HEK293 (cell line): ENCODE measurements around the gene ATP2C1.

Source experiments
- CTCF ChIA-PET: fragments of 350-600 bp; formaldehyde crosslinking; extraction: SDS; loops from one replicate; lab custom pipeline; 2021; ENCODE audit warnings: antibody characterized with exemption; lab: Yijun Ruan, JAX
- POLR2A ChIA-PET: fragments of 300-600 bp; formaldehyde crosslinking; extraction: SDS; loops from one replicate; lab custom pipeline; 2020; ENCODE audit warnings: antibody characterized with exemption, inconsistent platforms; lab: Yijun Ruan, JAX
- H3K27ac ChIP-seq: fragments of 200-500 bp; sonication (Bioruptor generic); 2 replicates; pipeline ENCODE4 v1.5.1; 2014; ENCODE audit warnings: low read depth, low read length, control low read depth, inconsistent platforms; ENCODE audit errors: extremely low read depth
- H3K36me3 ChIP-seq, 2 experiments: fragments of 200-500 bp in 1 of 2; sonication (Bioruptor generic) in 1 of 2; 1 replicate in 1 of 2; 2 replicates in 1 of 2; pipeline ENCODE4 v1.5.1; 2014 to 2017; ENCODE audit warnings: inconsistent platforms in 2 of 2, low read length in 2 of 2; ENCODE audit not compliant: control insufficient read depth in 2 of 2, insufficient read depth in 1 of 2
- H3K4me1 ChIP-seq: fragments of 200-500 bp; sonication (Bioruptor generic); 2 replicates; pipeline ENCODE4 v1.5.1; 2014; ENCODE audit warnings: mild to moderate bottlenecking, low read length, inconsistent platforms; ENCODE audit not compliant: control insufficient read depth, insufficient read depth
- H3K4me3 ChIP-seq: 2 replicates; pipeline ENCODE4 v1.5.1; 2011; ENCODE audit warnings: low read depth, mild to moderate bottlenecking, control low read depth, low read length, moderate library complexity
- H3K9me3 ChIP-seq: fragments of 200-500 bp; sonication (Bioruptor generic); 2 replicates; pipeline ENCODE4 v1.5.1; 2014; ENCODE audit warnings: low read depth, low read length, inconsistent platforms; ENCODE audit not compliant: control insufficient read depth, insufficient read depth
- BCL6B ChIP-seq: fragments of 450-650 bp; formaldehyde crosslinking; IDR thresholded peaks from 2 replicates; pipeline ENCODE4 v1.5.1; 2017; ENCODE audit warnings: missing biosample characterization, missing genetic modification characterization
- HOXD13 ChIP-seq: sonication (generic); formaldehyde crosslinking; IDR thresholded peaks from 2 replicates; pipeline ENCODE4 v1.8.0; 2022; ENCODE audit warnings: missing genetic modification reagents, borderline replicate concordance
- INSM2 ChIP-seq: fragments of 450-650 bp; formaldehyde crosslinking; IDR thresholded peaks from 2 replicates; pipeline ENCODE4 v1.5.1; 2016; ENCODE audit warnings: missing biosample characterization, missing genetic modification characterization
- KLF17 ChIP-seq: fragments of 450-650 bp; formaldehyde crosslinking; IDR thresholded peaks from 2 replicates; pipeline ENCODE4 v1.5.1; 2016; ENCODE audit warnings: missing biosample characterization, missing genetic modification characterization
- REPIN1 ChIP-seq: fragments of 450-650 bp; formaldehyde crosslinking; IDR thresholded peaks from 2 replicates; pipeline ENCODE4 v1.5.1; 2017; ENCODE audit warnings: missing biosample characterization, missing genetic modification characterization, low read depth
- ZBTB7A ChIP-seq: fragments of 450-650 bp; formaldehyde crosslinking; IDR thresholded peaks from 2 replicates; pipeline ENCODE4 v1.5.1; 2016; ENCODE audit warnings: low read depth, missing biosample characterization, missing genetic modification characterization
- ZNF146 ChIP-seq: fragments of 450-650 bp; formaldehyde crosslinking; IDR thresholded peaks from 2 replicates; pipeline ENCODE4 v1.5.1; 2016; ENCODE audit warnings: missing biosample characterization, missing genetic modification characterization
- ZNF24 ChIP-seq: fragments of 450-650 bp; formaldehyde crosslinking; IDR thresholded peaks from 2 replicates; pipeline ENCODE4 v1.5.1; 2016; ENCODE audit warnings: missing biosample characterization, missing genetic modification characterization
- ZNF280C ChIP-seq: fragments of 450-650 bp; formaldehyde crosslinking; IDR thresholded peaks from 2 replicates; pipeline ENCODE4 v1.5.1; 2016; ENCODE audit warnings: missing biosample characterization, missing genetic modification characterization
- ZNF292 ChIP-seq: fragments of 450-650 bp; formaldehyde crosslinking; IDR thresholded peaks from 2 replicates; pipeline ENCODE4 v1.5.1; 2016; ENCODE audit warnings: low read depth, missing biosample characterization, missing genetic modification characterization, borderline replicate concordance
- ZNF302 ChIP-seq: fragments of 450-650 bp; formaldehyde crosslinking; IDR thresholded peaks from 2 replicates; pipeline ENCODE4 v1.5.1; 2016; ENCODE audit warnings: missing biosample characterization, missing genetic modification characterization, low read depth
- ZNF341 ChIP-seq: fragments of 450-650 bp; formaldehyde crosslinking; IDR thresholded peaks from 2 replicates; pipeline ENCODE4; 2016; ENCODE audit warnings: low read depth, missing biosample characterization, missing genetic modification characterization
- ZNF350 ChIP-seq: fragments of 450-650 bp; formaldehyde crosslinking; IDR thresholded peaks from 2 replicates; pipeline ENCODE4 v1.5.0; 2017; ENCODE audit warnings: missing biosample characterization, mild to moderate bottlenecking, missing genetic modification characterization
- ZNF398 ChIP-seq: fragments of 450-650 bp; formaldehyde crosslinking; IDR thresholded peaks from 2 replicates; pipeline ENCODE4 v1.5.1; 2017; ENCODE audit warnings: missing biosample characterization, missing genetic modification characterization
- ZNF426 ChIP-seq: fragments of 450-650 bp; formaldehyde crosslinking; IDR thresholded peaks from 2 replicates; pipeline ENCODE4 v1.5.1; 2017; ENCODE audit warnings: missing biosample characterization, missing genetic modification characterization, mild to moderate bottlenecking, inconsistent platforms, moderate library complexity
- ZNF510 ChIP-seq: fragments of 450-650 bp; formaldehyde crosslinking; IDR thresholded peaks from 2 replicates; pipeline ENCODE4 v1.5.1; 2018; ENCODE audit warnings: mild to moderate bottlenecking, missing genetic modification characterization, missing biosample characterization; ENCODE audit not compliant: insufficient replicate concordance
- ZNF549 ChIP-seq: fragments of 450-650 bp; IDR thresholded peaks from 2 replicates; pipeline ENCODE4 v1.5.1; 2018; ENCODE audit warnings: missing biosample characterization, missing genetic modification characterization, mild to moderate bottlenecking, inconsistent platforms, moderate library complexity
- ZNF558 ChIP-seq: fragments of 450-650 bp; formaldehyde crosslinking; IDR thresholded peaks from 2 replicates; pipeline ENCODE4 v1.5.1; 2016; ENCODE audit warnings: missing biosample characterization, missing genetic modification characterization
- ZNF580 ChIP-seq: fragments of 450-650 bp; formaldehyde crosslinking; IDR thresholded peaks from 2 replicates; pipeline ENCODE4 v1.5.1; 2016; ENCODE audit warnings: missing biosample characterization, missing genetic modification characterization
- ZNF585B ChIP-seq: fragments of 450-650 bp; formaldehyde crosslinking; IDR thresholded peaks from 2 replicates; pipeline ENCODE4 v1.5.1; 2016; ENCODE audit warnings: missing biosample characterization, missing genetic modification characterization
- ZNF621 ChIP-seq: fragments of 450-650 bp; formaldehyde crosslinking; IDR thresholded peaks from 2 replicates; pipeline ENCODE4 v1.5.1; 2017; ENCODE audit warnings: missing biosample characterization, missing genetic modification characterization
- ZNF623 ChIP-seq: fragments of 450-650 bp; formaldehyde crosslinking; IDR thresholded peaks from 2 replicates; pipeline ENCODE4 v1.5.1; 2016; ENCODE audit warnings: missing biosample characterization, missing genetic modification characterization
- ZNF792 ChIP-seq: fragments of 450-650 bp; formaldehyde crosslinking; IDR thresholded peaks from 2 replicates; pipeline ENCODE4 v1.5.1; 2016; ENCODE audit warnings: missing biosample characterization, missing genetic modification characterization
- ZNF830 ChIP-seq: fragments of 450-650 bp; IDR thresholded peaks from 2 replicates; pipeline ENCODE4 v1.5.0; 2018; ENCODE audit warnings: missing biosample characterization, missing genetic modification characterization, low read depth, mild to moderate bottlenecking, moderate library complexity
- ZNF837 ChIP-seq: fragments of 450-650 bp; formaldehyde crosslinking; IDR thresholded peaks from 2 replicates; pipeline ENCODE4 v1.5.1; 2016; ENCODE audit warnings: missing biosample characterization, missing genetic modification characterization

The ATP2C1 gene

GRCh38 chr3:130866327-130866726 lies 27.6 kb upstream of the ATP2C1 start:
- Histone ChIP-seq H3K27ac (no peak overlapping the region), H3K9me3 (no peaks in the 10 kb centered on the region), H3K36me3 (no peaks in the 10 kb centered on the region), H3K4me3 (no peak overlapping the region), H3K4me1 (no peaks in the 10 kb centered on the region)
- no peak for TF ChIP-seq ZNF292 (tag by site-specific recombination)
- no peak for TF ChIP-seq ZNF398 (tag by site-specific recombination)
- no peak for TF ChIP-seq ZNF792 (tag by site-specific recombination)
- no peak for TF ChIP-seq ZNF623 (tag by site-specific recombination)
- TF ChIP-seq HOXD13 (CRISPR knock-in tag): no peak
- no peak for TF ChIP-seq ZNF341 (tag by site-specific recombination)
- no peak for TF ChIP-seq ZNF558 (tag by site-specific recombination)
- no peak for TF ChIP-seq ZNF24 (tag by site-specific recombination)
- no peak for TF ChIP-seq ZNF549 (tag by site-specific recombination)
- ChIA-PET CTCF (interaction anchor here (0.7 kb wide), 1 partner anchor 12 kb away, joined by 3 read pairs; no protein-coding TSS in a partner anchor), POLR2A (no interaction called here)

- H3K4me3 ChIP-seq: no peak overlapping the region
- ChIA-PET CTCF (no interaction called here), POLR2A (no interaction called here)
- H3K27ac ChIP-seq: no peak overlapping the region
- no peaks in the 10 kb centered on the region for H3K36me3 ChIP-seq
- H3K4me1 ChIP-seq: no peaks in the 10 kb centered on the region
- TF ChIP-seq ZNF585B (tag by site-specific recombination): no peak
- no peak for TF ChIP-seq ZNF580 (tag by site-specific recombination)
- no peak for TF ChIP-seq ZNF510 (tag by site-specific recombination)
- TF ChIP-seq INSM2 (tag by site-specific recombination): no peak
- no peak for TF ChIP-seq ZNF426 (tag by site-specific recombination)
- TF ChIP-seq KLF17: no peak
- no peak for TF ChIP-seq ZNF830 (tag by site-specific recombination)
- TF ChIP-seq REPIN1 (tag by site-specific recombination): no peak
- H3K9me3 ChIP-seq: no peaks in the 10 kb centered on the region
Observed at GRCh38 chr3:130870423-130870822, 23.5 kb upstream of the ATP2C1 start.

- Histone ChIP-seq H3K4me3 (no peak overlapping the region), H3K4me1 (no peaks in the 10 kb centered on the region), H3K9me3 (no peaks in the 10 kb centered on the region), H3K27ac (no peak overlapping the region), H3K36me3 (no peaks in the 10 kb centered on the region)
- ChIA-PET POLR2A (no interaction called here), CTCF (no interaction called here)
- no peak for TF ChIP-seq ZNF621 (tag by site-specific recombination)
- TF ChIP-seq ZBTB7A (tag by site-specific recombination): no peak
- no peak for TF ChIP-seq ZNF837 (tag by site-specific recombination)
- TF ChIP-seq ZNF146: no peak
- no peak for TF ChIP-seq ZNF280C (tag by site-specific recombination)
- no peak for TF ChIP-seq REPIN1 (tag by site-specific recombination)
- no peak for TF ChIP-seq BCL6B (tag by site-specific recombination)
- TF ChIP-seq ZNF350 (tag by site-specific recombination): no peak
- no peak for TF ChIP-seq ZNF302 (tag by site-specific recombination)
Observed at GRCh38 chr3:130876594-130876993, 17.3 kb upstream of the ATP2C1 start.
